D341Med (cell line): Measurements from ENCODE around the gene ANKIB1.
"Not testable (repeated sequence)": the region's sequence is repeated elsewhere in the genome, so short reads cannot be mapped to it uniquely, and the experiment has no call there.

Experiments used
- DNase-seq: peaks from one replicate; pipeline ENCODE4 v3.0.0; 2012; ENCODE audit warnings: low spot score

Gene ANKIB1

GRCh38 chr7:92410162-92410561, 164.4 kb downstream of the ANKIB1 start:
- DNase-seq: not testable (repeated sequence)

GRCh38 chr7:92412745-92413144, 167.0 kb downstream of the ANKIB1 start:
- no peak for DNase-seq

- DNase-seq: no peak
Measured at GRCh38 chr7:92413550-92413949, 167.8 kb downstream of the ANKIB1 start.

- no peak for DNase-seq
Measured at GRCh38 chr7:92415225-92415624, 169.5 kb downstream of the ANKIB1 start.

GRCh38 chr7:92417913-92418312, 172.1 kb downstream of the ANKIB1 start:
- DNase-seq: no peak

GRCh38 chr7:92421676-92422435, 176.1 kb downstream of the ANKIB1 start:
- DNase-seq: no peak

GRCh38 chr7:92422926-92423325, 177.2 kb downstream of the ANKIB1 start:
- no peak for DNase-seq

GRCh38 chr7:92423710-92424131, 177.9 kb downstream of the ANKIB1 start:
- DNase-seq: no peak

- no peak for DNase-seq
Measured at GRCh38 chr7:92425311-92425947, 179.7 kb downstream of the ANKIB1 start.

- no peak for DNase-seq
Measured at GRCh38 chr7:92427193-92427592, 181.4 kb downstream of the ANKIB1 start.

- DNase-seq: no peak
Measured at GRCh38 chr7:92432299-92432946, 186.6 kb downstream of the ANKIB1 start.

GRCh38 chr7:92433019-92433418, 187.2 kb downstream of the ANKIB1 start:
- no peak for DNase-seq

- no peak for DNase-seq
Measured at GRCh38 chr7:92435542-92435941, 189.8 kb downstream of the ANKIB1 start.

GRCh38 chr7:92436612-92437445, 191.1 kb downstream of the ANKIB1 start:
- DNase-seq: no peak

- DNase-seq: no peak
Measured at GRCh38 chr7:92437956-92438491, 192.2 kb downstream of the ANKIB1 start.

GRCh38 chr7:92442720-92443119, 196.9 kb downstream of the ANKIB1 start:
- DNase-seq: not testable (repeated sequence)

GRCh38 chr7:92446869-92447344, 201.1 kb downstream of the ANKIB1 start:
- no peak for DNase-seq

GRCh38 chr7:92447345-92448204, 201.8 kb downstream of the ANKIB1 start, which contains the start of gene GATAD1:
GATAD1 (plus strand) TSS chr7:92447482; CDS start chr7:92447730, 248 bp downstream.
- peak; percentile 94 for DNase-seq

- peak; percentile 47 for DNase-seq
Measured at GRCh38 chr7:92448205-92448747, 202.5 kb downstream of the ANKIB1 start.
